HG03571 (cell line): ENCODE results near the gene TMEM151B.

Source experiments
- ATAC-seq: cut with Tn5 transposase; IDR thresholded peaks from one replicate; pipeline ENCODE4 v1.9.1; 2021; ENCODE audit not compliant: unreplicated experiment

The TMEM151B gene

GRCh38 chr6:44277763-44278162 is 7.5 kb downstream of the TMEM151B start:
- ATAC-seq, result no peak

GRCh38 chr6:44278315-44278714 is 8.1 kb downstream of the TMEM151B start:
- ATAC-seq, result no peak

GRCh38 chr6:44278774-44279697 is 8.8 kb downstream of the TMEM151B start:
- ATAC-seq, result no peak

GRCh38 chr6:44284121-44284520 is 13.9 kb downstream of the TMEM151B start:
- no peak for ATAC-seq

- no peak for ATAC-seq
Observed at GRCh38 chr6:44284867-44285266, 14.6 kb downstream of the TMEM151B start.

- ATAC-seq, result no peak
Observed at GRCh38 chr6:44285552-44286284, 15.5 kb downstream of the TMEM151B start.

- ATAC-seq, result no peak
Observed at GRCh38 chr6:44286285-44286565, 16.0 kb downstream of the TMEM151B start.

- no peak for ATAC-seq
Observed at GRCh38 chr6:44286747-44287146, 16.5 kb downstream of the TMEM151B start.

GRCh38 chr6:44289726-44290260 is 19.5 kb downstream of the TMEM151B start:
- ATAC-seq, result no peak

GRCh38 chr6:44291841-44292240 is 21.6 kb downstream of the TMEM151B start:
- ATAC-seq, result no peak

- ATAC-seq, result no peak
Observed at GRCh38 chr6:44292661-44293365, 22.6 kb downstream of the TMEM151B start.

- no peak for ATAC-seq
Observed at GRCh38 chr6:44294832-44295791, 24.9 kb downstream of the TMEM151B start.

GRCh38 chr6:44297063-44298038 is 27.1 kb downstream of the TMEM151B start:
- ATAC-seq, result no peak

GRCh38 chr6:44298055-44298803 is 28.0 kb downstream of the TMEM151B start:
- ATAC-seq, result no peak

GRCh38 chr6:44298864-44299263 is 28.6 kb downstream of the TMEM151B start:
- ATAC-seq, result no peak

GRCh38 chr6:44300292-44300823 is 30.1 kb downstream of the TMEM151B start:
- no peak for ATAC-seq

- ATAC-seq, result no peak
Observed at GRCh38 chr6:44301106-44301505, 30.9 kb downstream of the TMEM151B start.
